Measurements from ENCODE around the gene RNF103.

- TF ChIP-seq CTCF (conservative IDR thresholded peaks at IDR 0.05; ENCODE audit: low read depth, low read length), result no peak
- TF ChIP-seq EZH2 (IDR thresholded peaks at IDR 0.05; ENCODE audit: borderline replicate concordance, low read depth, low read length, poor library complexity, severe bottlenecking), result no peak
These were observed 56.9 kb downstream of the RNF103 start for GRCh38 chr2:86566821-86567190.

Measured in A673 (cell line).